GM23248 (cell line): ENCODE measurements around the gene RTN4RL1.

Experiments used
- EZH2 ChIP-seq: fragments of 200-600 bp; sonication (generic); IDR thresholded peaks from 2 replicates; pipeline ENCODE4 v1.6.1; 2018; ENCODE audit warnings: antibody characterized with exemption, mild to moderate bottlenecking; ENCODE audit not compliant: insufficient read depth, poor library complexity, severe bottlenecking
- EZH2phosphoT487 ChIP-seq: fragments of 200-600 bp; sonication (generic); IDR thresholded peaks from 2 replicates; pipeline ENCODE4 v1.6.1; 2018; ENCODE audit warnings: antibody characterized with exemption, moderate library complexity, mild to moderate bottlenecking, low read depth; ENCODE audit not compliant: insufficient read depth

DNA sequence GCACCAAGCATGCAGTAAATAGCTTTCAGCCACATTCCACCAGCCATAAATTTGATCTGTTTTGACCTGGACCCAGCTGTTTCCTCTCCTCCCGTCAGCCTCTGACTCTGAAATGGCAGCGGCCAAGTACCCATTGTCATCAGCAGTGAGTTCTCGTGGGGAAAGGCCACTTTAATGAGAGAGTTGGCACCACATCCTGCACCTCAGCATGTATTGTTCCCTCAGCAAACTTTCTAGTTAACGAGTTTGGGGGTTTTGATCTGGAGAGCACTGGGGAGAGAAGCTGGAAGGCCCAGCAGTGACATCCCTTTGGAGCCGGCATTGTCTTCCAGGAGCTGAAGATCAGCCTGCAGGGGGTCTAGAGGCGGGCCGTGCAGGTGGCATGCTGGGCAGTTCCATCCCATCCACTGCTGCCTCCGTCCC lies 110.5 kb downstream of the RTN4RL1 start:
- TF ChIP-seq EZH2 (no peak), EZH2phosphoT487 (no peak)
